GF-D8 (cell line): ENCODE results near the gene HOXA6.
A peak's percentile ranks its signal among the peaks of the same experiment; 100 is the strongest.

Experiments
- DNase-seq: peaks from one replicate; lab custom pipeline; 2025; lab: John Stamatoyannopoulos, UW

Gene HOXA6

GRCh38 chr7:27107391-27108381 is 39.9 kb downstream of the HOXA6 start:
- no peak for DNase-seq

DNA sequence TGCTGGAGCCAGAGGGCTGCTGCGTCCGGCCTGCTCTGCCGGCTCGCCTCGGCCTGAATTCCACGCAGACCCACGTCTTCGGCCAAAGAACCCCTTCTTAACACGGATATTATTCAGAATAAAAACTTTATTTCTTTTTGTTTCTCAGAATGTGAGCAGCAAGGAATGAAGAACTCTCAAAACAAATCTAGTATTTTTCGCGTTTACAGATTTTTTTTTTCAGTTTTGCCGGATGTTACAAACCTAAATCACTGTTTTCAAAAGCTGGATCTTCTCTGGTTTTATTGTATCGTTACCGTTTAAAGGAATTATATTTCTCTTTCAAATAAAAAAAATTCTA is 40.7 kb downstream of the HOXA6 start:
- DNase-seq = no peak

- DNase-seq = no peak
Measured at GRCh38 chr7:27106181-27106900, 41.2 kb downstream of the HOXA6 start.

DNA sequence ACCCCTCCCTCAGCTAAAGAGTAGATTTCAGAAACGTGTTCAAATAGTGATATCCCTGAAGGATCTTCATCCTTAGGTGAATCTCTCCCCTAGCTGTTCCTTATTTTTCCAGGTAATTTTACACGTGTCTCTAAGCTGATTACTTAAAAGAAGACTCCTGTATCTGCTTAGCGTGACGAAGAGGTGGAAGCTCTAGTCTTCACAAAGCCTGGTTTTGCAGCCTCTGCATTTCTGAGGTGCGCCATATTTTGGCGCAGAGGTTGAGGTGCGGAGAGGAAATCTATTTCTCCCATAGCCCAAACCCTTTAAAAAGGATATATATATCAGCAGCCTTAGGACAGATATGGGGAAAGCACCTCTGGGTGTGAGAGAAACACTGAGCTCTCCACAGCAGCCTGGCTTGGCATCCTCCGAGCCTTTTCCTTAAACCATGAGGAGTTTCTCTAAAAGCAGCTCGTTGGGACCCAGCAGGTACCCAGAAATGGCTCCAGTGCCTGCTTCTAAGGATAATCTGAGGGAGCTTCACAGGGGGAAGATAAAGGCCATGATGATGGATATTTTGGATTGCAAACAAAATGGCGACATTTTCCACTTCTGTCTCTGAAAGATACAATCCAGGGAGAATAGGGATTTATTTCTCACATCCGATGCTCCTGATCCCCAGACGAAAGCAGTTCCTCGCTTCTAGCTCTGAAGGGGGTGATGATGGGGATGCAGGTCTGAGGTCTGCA is 42.1 kb downstream of the HOXA6 start:
- no peak for DNase-seq

DNA sequence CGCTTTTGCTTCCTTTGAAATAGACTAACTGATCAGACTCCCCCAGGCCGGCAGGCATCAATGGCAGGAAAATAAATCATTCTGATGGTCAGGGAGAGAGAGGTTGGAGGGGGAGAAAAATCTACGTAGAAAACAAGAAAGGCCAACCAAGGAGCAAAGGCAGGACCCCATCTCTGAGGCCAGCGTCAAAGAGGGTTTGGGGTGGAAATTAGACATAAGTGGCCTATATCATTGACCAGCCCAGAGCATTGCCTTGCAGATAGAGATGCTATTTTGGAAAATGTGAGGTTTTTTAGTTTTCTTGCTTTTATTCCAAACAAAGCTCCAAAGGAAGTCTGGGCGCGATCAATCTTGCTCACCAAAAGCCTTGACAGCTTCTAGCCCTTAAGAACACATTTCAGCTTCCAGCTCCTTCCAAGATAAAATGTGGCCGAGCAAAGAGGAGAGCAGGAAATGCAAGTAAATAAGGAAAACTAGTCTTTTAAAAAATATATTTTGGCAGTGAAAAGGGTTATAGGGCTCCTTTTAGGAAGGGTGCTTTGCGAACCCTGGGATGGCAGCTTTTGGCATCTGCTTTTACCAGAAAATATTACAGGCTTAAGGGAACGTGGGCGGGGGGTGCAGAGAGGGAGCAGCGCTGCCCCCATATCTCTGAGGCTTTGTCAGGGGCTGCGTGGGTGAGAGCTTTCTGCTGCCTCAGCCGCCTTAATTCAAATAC is 43.1 kb downstream of the HOXA6 start:
- DNase-seq = no peak

GRCh38 chr7:27103489-27104226 is 43.9 kb downstream of the HOXA6 start:
- DNase-seq = no peak

DNA sequence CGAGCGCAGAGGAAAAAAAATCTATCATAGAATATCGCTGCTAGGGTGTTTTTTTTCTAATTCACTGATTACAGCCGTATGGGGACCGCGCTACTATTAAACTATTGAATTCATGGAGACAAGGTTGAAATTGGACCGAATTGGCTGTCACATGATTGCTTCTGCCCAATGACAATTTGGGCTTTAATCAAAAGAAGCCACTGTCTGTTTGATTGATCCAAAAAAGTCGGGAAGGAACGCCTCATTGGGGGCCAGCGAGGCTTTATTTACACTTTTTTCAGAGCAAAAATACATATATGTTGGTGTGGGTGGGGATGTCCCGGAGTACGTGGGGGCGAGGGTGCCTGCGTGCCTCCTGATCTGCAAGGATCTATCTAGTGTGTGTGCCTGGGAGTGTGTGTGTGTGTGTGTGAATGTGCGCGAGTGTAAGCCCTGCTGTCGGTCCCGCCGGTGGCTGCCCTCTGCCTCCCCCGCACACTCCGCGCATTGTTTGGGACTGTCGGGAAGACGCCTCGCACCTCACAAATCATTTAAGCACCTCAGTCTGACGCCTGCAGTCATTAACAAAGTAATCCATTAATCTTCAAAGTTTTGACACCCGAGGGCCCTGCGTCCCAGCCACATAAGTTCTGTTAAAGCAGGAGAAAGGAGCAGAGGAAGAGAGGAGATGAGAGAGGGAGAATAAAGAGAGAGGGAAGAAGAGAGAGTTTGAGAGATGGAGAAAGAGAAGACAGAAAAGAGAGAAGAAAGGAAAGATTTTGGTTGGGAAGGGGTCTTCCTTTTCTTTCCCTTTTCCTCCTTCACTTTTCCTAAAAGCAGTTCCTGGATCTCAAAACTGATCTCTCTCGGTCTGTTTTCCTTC is 44.8 kb downstream of the HOXA6 start, which contains the start of gene HOXA2:
Gene HOXA2 (minus strand): TSS at position 103 of the 862 bp plus-strand sequence. CDS start 183 bp downstream, outside the sequence.
- DNase-seq = no peak

- no peak for DNase-seq
Measured at GRCh38 chr7:27101957-27102580, 45.5 kb downstream of the HOXA6 start.

DNA sequence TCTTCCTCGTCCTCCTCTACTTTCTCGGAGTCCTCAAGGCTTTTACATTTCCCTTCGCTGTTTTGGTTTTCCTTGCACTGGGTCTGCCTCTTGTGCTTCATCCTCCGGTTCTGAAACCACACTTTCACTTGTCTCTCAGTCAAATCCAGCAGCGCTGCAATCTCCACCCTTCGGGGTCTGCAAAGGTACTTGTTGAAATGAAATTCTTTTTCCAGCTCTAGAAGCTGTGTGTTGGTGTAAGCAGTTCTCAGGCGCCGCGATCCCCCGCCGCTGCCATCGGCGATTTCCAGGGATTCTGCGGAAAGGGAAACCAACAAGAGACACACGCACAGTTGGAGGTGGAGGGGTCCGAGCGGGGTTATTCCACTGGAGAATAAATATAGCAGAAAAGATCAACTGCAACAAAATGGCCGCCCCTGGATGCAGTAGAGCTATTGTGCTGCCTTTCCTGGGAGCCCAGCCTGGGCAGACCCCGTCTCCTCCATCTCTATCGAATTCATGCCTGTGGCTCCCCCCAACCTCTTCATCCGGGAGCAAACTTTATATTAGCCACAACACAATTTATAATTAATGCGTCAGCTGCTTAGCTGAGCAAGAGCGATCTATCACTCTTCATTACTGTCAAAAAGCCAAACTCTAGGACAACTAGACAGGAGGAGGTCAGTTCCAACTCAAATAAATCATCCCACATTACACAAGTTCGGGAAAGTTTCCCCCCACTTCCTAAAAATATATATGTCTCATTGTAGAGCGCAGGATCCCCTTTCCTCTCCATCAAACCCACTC is 46.2 kb downstream of the HOXA6 start:
- no peak for DNase-seq

GRCh38 chr7:27100694-27101170 is 46.8 kb downstream of the HOXA6 start:
- DNase-seq = no peak

GRCh38 chr7:27099453-27100370 is 47.9 kb downstream of the HOXA6 start:
- DNase-seq = no peak

- DNase-seq = no peak
Measured at GRCh38 chr7:27098578-27099451, 48.8 kb downstream of the HOXA6 start.

GRCh38 chr7:27097686-27098577 is 49.6 kb downstream of the HOXA6 start:
- DNase-seq = no peak

DNA sequence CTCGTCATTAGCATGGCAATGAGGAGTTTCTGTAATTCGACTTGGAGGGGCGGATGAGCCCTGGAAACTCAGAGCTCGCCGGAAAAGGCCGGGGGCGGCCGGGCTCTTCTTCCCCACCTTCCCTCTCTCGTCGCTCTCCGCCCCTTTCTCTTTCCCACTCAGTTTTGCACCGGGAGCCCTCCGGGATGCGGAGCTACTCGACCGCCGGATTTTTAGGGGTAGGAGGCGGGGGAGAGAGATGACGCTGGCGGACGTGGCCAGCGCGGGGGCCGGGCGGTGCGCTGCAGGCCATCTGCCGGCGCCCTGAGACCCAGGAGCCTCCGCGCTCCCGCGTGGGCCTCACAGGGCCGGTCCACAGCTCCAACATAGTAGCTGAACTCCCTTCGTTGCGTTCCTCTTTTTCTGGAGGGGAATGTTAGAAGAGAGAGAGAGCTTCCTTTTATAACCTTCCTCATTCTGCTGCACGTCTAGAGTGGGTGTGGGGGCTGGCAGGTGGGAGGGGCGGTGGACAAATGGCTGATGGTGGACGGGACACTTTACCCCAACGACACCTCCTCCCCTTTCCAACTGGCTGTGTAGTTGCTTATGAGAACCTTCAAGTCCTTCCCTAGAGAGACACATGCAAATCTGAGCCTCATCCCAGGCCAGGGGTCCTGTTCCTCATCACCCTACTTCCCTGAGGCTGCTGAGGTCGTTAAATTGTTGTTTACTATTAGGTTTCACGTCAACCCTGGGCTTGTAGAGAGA is 50.6 kb downstream of the HOXA6 start:
- DNase-seq = peak; percentile 48
